Raji (cell line): ENCODE data around the gene CEBPA.

Source experiments
- POLR2A ChIP-seq: IDR thresholded peaks from 2 replicates; pipeline ENCODE4 v1.6.1; 2011; ENCODE audit warnings: low read depth, low read length, control low read depth; ENCODE audit not compliant: insufficient read depth

CEBPA gene

GRCh38 chr19:33302175-33302973 is at the start of gene CEBPA:
TSS of gene CEBPA (minus strand) at chr19:33302534. CDS start at chr19:33302414, 120 bp downstream.
- TF ChIP-seq POLR2A, result no peak

- TF ChIP-seq POLR2A, result no peak
These were observed 48.4 kb upstream of the CEBPA start for GRCh38 chr19:33350538-33351309.

- no peak for TF ChIP-seq POLR2A
These were observed 47.3 kb upstream of the CEBPA start for GRCh38 chr19:33349319-33350289.

GRCh38 chr19:33348301-33349010 is 46.1 kb upstream of the CEBPA start:
- no peak for TF ChIP-seq POLR2A

- TF ChIP-seq POLR2A, result no peak
These were observed 45.0 kb upstream of the CEBPA start for GRCh38 chr19:33347300-33347699.

- no peak for TF ChIP-seq POLR2A
These were observed 44.3 kb upstream of the CEBPA start for GRCh38 chr19:33346665-33347064.

- no peak for TF ChIP-seq POLR2A
These were observed 42.8 kb upstream of the CEBPA start for GRCh38 chr19:33345163-33345562.

GRCh38 chr19:33344573-33344925 is 42.2 kb upstream of the CEBPA start:
- TF ChIP-seq POLR2A, result no peak

- no peak for TF ChIP-seq POLR2A
These were observed 41.7 kb upstream of the CEBPA start for GRCh38 chr19:33343859-33344572.

- no peak for TF ChIP-seq POLR2A
These were observed 41.0 kb upstream of the CEBPA start for GRCh38 chr19:33343301-33343700.

- TF ChIP-seq POLR2A, result no peak
These were observed 38.7 kb upstream of the CEBPA start for GRCh38 chr19:33340991-33341390.

GRCh38 chr19:33339016-33339984 is 37.0 kb upstream of the CEBPA start:
- no peak for TF ChIP-seq POLR2A

- no peak for TF ChIP-seq POLR2A
These were observed 33.1 kb upstream of the CEBPA start for GRCh38 chr19:33335446-33335845.
